KMS-11 (cell line): ENCODE results near the gene MAJIN.

Experiments
- H2AFZ ChIP-seq: fragments of 200-600 bp; sonication (generic); 2 replicates; pipeline ENCODE4 v1.6.1; 2016; ENCODE audit warnings: antibody characterized with exemption, mixed run types, low read depth
- H3K27ac ChIP-seq: fragments of 200-600 bp; sonication (generic); 2 replicates; pipeline ENCODE4 v1.6.1; 2016; ENCODE audit warnings: mild to moderate bottlenecking, mixed run types
- H3K27me3 ChIP-seq: fragments of 200-600 bp; sonication (generic); 2 replicates; pipeline ENCODE4 v1.6.1; 2017; ENCODE audit warnings: mild to moderate bottlenecking, low read depth, mixed run types, moderate library complexity; ENCODE audit not compliant: insufficient read depth
- H3K36me3 ChIP-seq: fragments of 200-600 bp; sonication (generic); 2 replicates; pipeline ENCODE4 v1.6.1; 2017; ENCODE audit warnings: mild to moderate bottlenecking, mixed run types; ENCODE audit not compliant: insufficient read depth
- H3K4me1 ChIP-seq: fragments of 200-600 bp; sonication (generic); 2 replicates; pipeline ENCODE4 v1.6.1; 2016; ENCODE audit warnings: mild to moderate bottlenecking, low read depth, mixed run types; ENCODE audit not compliant: poor library complexity, severe bottlenecking
- H3K4me2 ChIP-seq: fragments of 200-600 bp; sonication (generic); 2 replicates; pipeline ENCODE4 v1.7.0; 2016; ENCODE audit warnings: mild to moderate bottlenecking, mixed run types
- H3K4me3 ChIP-seq: fragments of 200-600 bp; sonication (generic); IDR thresholded peaks from 2 replicates; pipeline ENCODE4 v1.6.1; 2017; ENCODE audit warnings: low read depth, low read length, mixed read lengths; ENCODE audit not compliant: insufficient read depth
- H3K79me2 ChIP-seq: fragments of 200-600 bp; sonication (generic); 2 replicates; pipeline ENCODE4 v1.6.1; 2016; ENCODE audit warnings: low read depth, mixed run types; ENCODE audit not compliant: insufficient read depth
- H3K9ac ChIP-seq: fragments of 200-600 bp; sonication (generic); 2 replicates; pipeline ENCODE4 v1.6.1; 2016; ENCODE audit warnings: mild to moderate bottlenecking, mixed run types
- H4K20me1 ChIP-seq: fragments of 200-600 bp; sonication (generic); 2 replicates; pipeline ENCODE4 v1.6.1; 2016; ENCODE audit warnings: mild to moderate bottlenecking, mixed run types; ENCODE audit not compliant: insufficient read depth
- CTCF ChIP-seq: fragments of 200-600 bp; sonication (generic); conservative IDR thresholded peaks from 2 replicates; pipeline ENCODE4 v1.6.1; 2017; ENCODE audit warnings: low read depth, mild to moderate bottlenecking, antibody characterized with exemption, low read length, moderate library complexity, mixed read lengths

Gene MAJIN

DNA sequence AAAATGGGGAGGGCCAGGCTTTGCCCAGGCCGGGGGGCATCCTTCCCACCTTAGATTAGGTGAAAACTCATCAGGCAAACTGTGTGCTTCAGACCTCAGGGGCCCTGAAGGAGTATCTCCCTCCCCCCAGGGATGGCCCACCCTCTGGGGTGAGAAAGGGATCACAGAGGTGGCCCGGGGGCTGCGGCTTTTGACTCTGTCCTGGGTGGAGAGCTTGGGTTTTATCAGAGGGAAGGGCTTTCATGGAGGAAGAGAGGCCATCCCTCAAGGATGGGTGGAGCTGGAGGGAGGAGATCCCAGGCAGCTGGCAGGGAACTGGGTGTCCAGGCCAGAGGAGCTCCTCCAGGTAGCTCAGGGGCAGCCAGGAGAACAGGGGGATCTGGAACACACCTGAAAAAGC lies 50.5 kb downstream of the MAJIN start:
- H3K9ac ChIP-seq, result no peak overlapping the region
- no peak overlapping the region for H3K27ac ChIP-seq
- no peak overlapping the region for H3K4me3 ChIP-seq
- H3K4me1 ChIP-seq, result peaks cover 25% of the 10 kb centered on the region
- no peaks in the 10 kb centered on the region for H3K27me3 ChIP-seq
- no peak for TF ChIP-seq CTCF
- H3K4me2 ChIP-seq, result no peak overlapping the region
- H4K20me1 ChIP-seq, result no peaks in the 10 kb centered on the region
- H3K79me2 ChIP-seq, result no peaks in the 10 kb centered on the region
- H2AFZ ChIP-seq, result no peak overlapping the region
- no peaks in the 10 kb centered on the region for H3K36me3 ChIP-seq

GRCh38 chr11:64920124-64920523 lies 51.8 kb downstream of the MAJIN start:
- Histone ChIP-seq H3K36me3 (no peaks in the 10 kb centered on the region), H3K4me3 (no peak overlapping the region), H3K9ac (no peak overlapping the region), H3K27ac (no peak overlapping the region), H4K20me1 (no peaks in the 10 kb centered on the region), H3K4me1 (peaks cover 31% of the 10 kb centered on the region), H3K79me2 (no peaks in the 10 kb centered on the region), H2AFZ (no peak overlapping the region), H3K27me3 (no peaks in the 10 kb centered on the region), H3K4me2 (no peak overlapping the region)
- no peak for TF ChIP-seq CTCF

- Histone ChIP-seq H3K79me2 (no peaks in the 10 kb centered on the region), H3K4me2 (no peak overlapping the region), H4K20me1 (no peaks in the 10 kb centered on the region), H3K27ac (no peak overlapping the region), H3K4me1 (peaks cover 31% of the 10 kb centered on the region), H3K36me3 (no peaks in the 10 kb centered on the region), H2AFZ (no peak overlapping the region), H3K9ac (no peak overlapping the region), H3K4me3 (no peak overlapping the region), H3K27me3 (no peaks in the 10 kb centered on the region)
- no peak for TF ChIP-seq CTCF
These were observed 52.3 kb downstream of the MAJIN start for GRCh38 chr11:64919627-64920026.

- TF ChIP-seq CTCF, result no peak; the same call in 1 of the 2 replicates
- Histone ChIP-seq H2AFZ (peak overlapping the region; percentile 54), H3K36me3 (no peaks in the 10 kb centered on the region), H3K9ac (no peak overlapping the region; the same call in 1 of the 2 replicates), H3K79me2 (no peaks in the 10 kb centered on the region), H3K4me2 (peak overlapping the region; percentile 88), H4K20me1 (no peaks in the 10 kb centered on the region), H3K4me3 (no peak overlapping the region), H3K27me3 (no peaks in the 10 kb centered on the region), H3K4me1 (peaks cover 25% of the 10 kb centered on the region), H3K27ac (no peak overlapping the region)
These were observed 53.9 kb downstream of the MAJIN start for GRCh38 chr11:64918017-64918416.
